HEK293 (cell line): ENCODE measurements around the gene METTL25B.

Experiments
- BCL11A ChIP-seq: fragments of 450-650 bp; formaldehyde crosslinking; IDR thresholded peaks from 2 replicates; pipeline ENCODE4 v1.5.1; 2016; ENCODE audit warnings: low read depth, missing biosample characterization, missing genetic modification characterization
- KLF1 ChIP-seq: fragments of 450-650 bp; formaldehyde crosslinking; IDR thresholded peaks from 2 replicates; pipeline ENCODE4 v1.5.1; 2016; ENCODE audit warnings: missing biosample characterization, missing genetic modification characterization
- MEIS1 ChIP-seq: sonication (generic); formaldehyde crosslinking; IDR thresholded peaks from 2 replicates; pipeline ENCODE4 v1.8.1; 2022; ENCODE audit warnings: missing genetic modification reagents, mild to moderate bottlenecking, borderline replicate concordance
- OSR2 ChIP-seq: fragments of 450-650 bp; formaldehyde crosslinking; IDR thresholded peaks from 2 replicates; pipeline ENCODE4 v1.5.1; 2016; ENCODE audit warnings: missing biosample characterization, missing genetic modification characterization
- PRDM1 ChIP-seq: fragments of 450-650 bp; formaldehyde crosslinking; IDR thresholded peaks from 2 replicates; pipeline ENCODE4; 2016; ENCODE audit warnings: missing biosample characterization, missing genetic modification characterization
- WT1 ChIP-seq: fragments of 450-650 bp; formaldehyde crosslinking; IDR thresholded peaks from 2 replicates; pipeline ENCODE4 v1.5.1; 2016; ENCODE audit warnings: missing biosample characterization, missing genetic modification characterization
- ZBTB1 ChIP-seq: fragments of 450-650 bp; formaldehyde crosslinking; IDR thresholded peaks from 2 replicates; pipeline ENCODE4 v1.5.1; 2016; ENCODE audit warnings: missing biosample characterization, missing genetic modification characterization
- ZBTB21 ChIP-seq: fragments of 450-650 bp; formaldehyde crosslinking; IDR thresholded peaks from 2 replicates; pipeline ENCODE4 v1.5.1; 2017; ENCODE audit warnings: missing biosample characterization, missing genetic modification characterization
- ZBTB48 ChIP-seq: fragments of 450-650 bp; formaldehyde crosslinking; IDR thresholded peaks from 2 replicates; pipeline ENCODE4 v1.5.1; 2016; ENCODE audit warnings: missing biosample characterization, missing genetic modification characterization
- ZFP41 ChIP-seq: fragments of 450-650 bp; formaldehyde crosslinking; IDR thresholded peaks from 2 replicates; pipeline ENCODE4 v1.5.1; 2016; ENCODE audit warnings: missing biosample characterization, missing genetic modification characterization, borderline replicate concordance
- ZNF146 ChIP-seq: fragments of 450-650 bp; formaldehyde crosslinking; IDR thresholded peaks from 2 replicates; pipeline ENCODE4 v1.5.1; 2016; ENCODE audit warnings: missing biosample characterization, missing genetic modification characterization
- ZNF16 ChIP-seq: fragments of 450-650 bp; formaldehyde crosslinking; IDR thresholded peaks from 2 replicates; pipeline ENCODE4 v1.5.1; 2016; ENCODE audit warnings: low read depth, missing biosample characterization, missing genetic modification characterization
- ZNF2 ChIP-seq: fragments of 450-650 bp; formaldehyde crosslinking; IDR thresholded peaks from 2 replicates; pipeline ENCODE4 v1.5.1; 2016; ENCODE audit warnings: missing biosample characterization, missing genetic modification characterization
- ZNF214 ChIP-seq: fragments of 450-650 bp; formaldehyde crosslinking; IDR thresholded peaks from 2 replicates; pipeline ENCODE4 v1.5.1; 2017; ENCODE audit warnings: missing biosample characterization, mild to moderate bottlenecking, missing genetic modification characterization, borderline replicate concordance
- ZNF248 ChIP-seq: fragments of 450-650 bp; formaldehyde crosslinking; IDR thresholded peaks from 2 replicates; pipeline ENCODE4 v1.5.1; 2017; ENCODE audit warnings: missing biosample characterization, missing genetic modification characterization
- ZNF292 ChIP-seq: fragments of 450-650 bp; formaldehyde crosslinking; IDR thresholded peaks from 2 replicates; pipeline ENCODE4 v1.5.1; 2016; ENCODE audit warnings: low read depth, missing biosample characterization, missing genetic modification characterization, borderline replicate concordance
- ZNF335 ChIP-seq: fragments of 450-650 bp; formaldehyde crosslinking; conservative IDR thresholded peaks from 2 replicates; pipeline ENCODE4 v1.5.1; 2016; ENCODE audit warnings: missing biosample characterization, missing genetic modification characterization
- ZNF366 ChIP-seq: fragments of 450-650 bp; formaldehyde crosslinking; conservative IDR thresholded peaks from 2 replicates; pipeline ENCODE4 v1.5.1; 2016; ENCODE audit warnings: missing biosample characterization, missing genetic modification characterization
- ZNF404 ChIP-seq: fragments of 450-650 bp; formaldehyde crosslinking; IDR thresholded peaks from 2 replicates; pipeline ENCODE4 v1.5.1; 2017; ENCODE audit warnings: missing biosample characterization, missing genetic modification characterization
- ZNF473 ChIP-seq: fragments of 450-650 bp; formaldehyde crosslinking; IDR thresholded peaks from 2 replicates; pipeline ENCODE4 v1.5.1; 2017; ENCODE audit warnings: missing biosample characterization, missing genetic modification characterization
- ZNF48 ChIP-seq: fragments of 450-650 bp; formaldehyde crosslinking; IDR thresholded peaks from 2 replicates; pipeline ENCODE4 v1.5.1; 2016; ENCODE audit warnings: missing biosample characterization, missing genetic modification characterization
- ZNF521 ChIP-seq: fragments of 450-650 bp; formaldehyde crosslinking; IDR thresholded peaks from 2 replicates; pipeline ENCODE4 v1.5.1; 2017; ENCODE audit warnings: missing biosample characterization, mild to moderate bottlenecking, missing genetic modification characterization
- ZNF600 ChIP-seq: fragments of 450-650 bp; formaldehyde crosslinking; IDR thresholded peaks from 2 replicates; pipeline ENCODE4 v1.5.1; 2016; ENCODE audit warnings: missing biosample characterization, missing genetic modification characterization
- ZNF610 ChIP-seq: fragments of 450-650 bp; formaldehyde crosslinking; IDR thresholded peaks from 2 replicates; pipeline ENCODE4 v1.5.1; 2016; ENCODE audit warnings: missing biosample characterization, missing genetic modification characterization, borderline replicate concordance
- ZNF654 ChIP-seq: fragments of 450-650 bp; formaldehyde crosslinking; IDR thresholded peaks from 2 replicates; pipeline ENCODE4 v1.5.1; 2016; ENCODE audit warnings: low read depth, missing biosample characterization, missing genetic modification characterization
- ZNF677 ChIP-seq: fragments of 450-650 bp; IDR thresholded peaks from 2 replicates; pipeline ENCODE4 v1.5.0; 2018; ENCODE audit warnings: missing biosample characterization, mild to moderate bottlenecking, missing genetic modification characterization, moderate library complexity
- ZNF837 ChIP-seq: fragments of 450-650 bp; formaldehyde crosslinking; IDR thresholded peaks from 2 replicates; pipeline ENCODE4 v1.5.1; 2016; ENCODE audit warnings: missing biosample characterization, missing genetic modification characterization
- TF ChIP-seq, protein P1 (sequence below): fragments of 450-650 bp; formaldehyde crosslinking; IDR thresholded peaks from 2 replicates; pipeline ENCODE4 v1.5.1; 2016; ENCODE audit warnings: missing biosample characterization, missing genetic modification characterization
- TF ChIP-seq, protein P2 (sequence below): fragments of 450-650 bp; formaldehyde crosslinking; IDR thresholded peaks from 2 replicates; pipeline ENCODE4 v1.5.1; 2016; ENCODE audit warnings: missing biosample characterization, missing genetic modification characterization
- TF ChIP-seq, protein P3 (sequence below): fragments of 450-650 bp; formaldehyde crosslinking; IDR thresholded peaks from 2 replicates; pipeline ENCODE4 v1.5.1; 2016; ENCODE audit warnings: missing biosample characterization, missing genetic modification characterization
- TF ChIP-seq, protein P4 (sequence below): fragments of 450-650 bp; formaldehyde crosslinking; IDR thresholded peaks from 2 replicates; pipeline ENCODE4 v1.5.1; 2016; ENCODE audit warnings: missing biosample characterization, missing genetic modification characterization
- TF ChIP-seq, protein P5 (sequence below): fragments of 450-650 bp; formaldehyde crosslinking; IDR thresholded peaks from 2 replicates; pipeline ENCODE4 v1.5.1; 2016; ENCODE audit warnings: missing biosample characterization, missing genetic modification characterization
- TF ChIP-seq, protein P6 (sequence below): fragments of 450-650 bp; formaldehyde crosslinking; IDR thresholded peaks from 2 replicates; pipeline ENCODE4 v1.5.1; 2016; ENCODE audit warnings: missing biosample characterization, missing genetic modification characterization

METTL25B gene

DNA sequence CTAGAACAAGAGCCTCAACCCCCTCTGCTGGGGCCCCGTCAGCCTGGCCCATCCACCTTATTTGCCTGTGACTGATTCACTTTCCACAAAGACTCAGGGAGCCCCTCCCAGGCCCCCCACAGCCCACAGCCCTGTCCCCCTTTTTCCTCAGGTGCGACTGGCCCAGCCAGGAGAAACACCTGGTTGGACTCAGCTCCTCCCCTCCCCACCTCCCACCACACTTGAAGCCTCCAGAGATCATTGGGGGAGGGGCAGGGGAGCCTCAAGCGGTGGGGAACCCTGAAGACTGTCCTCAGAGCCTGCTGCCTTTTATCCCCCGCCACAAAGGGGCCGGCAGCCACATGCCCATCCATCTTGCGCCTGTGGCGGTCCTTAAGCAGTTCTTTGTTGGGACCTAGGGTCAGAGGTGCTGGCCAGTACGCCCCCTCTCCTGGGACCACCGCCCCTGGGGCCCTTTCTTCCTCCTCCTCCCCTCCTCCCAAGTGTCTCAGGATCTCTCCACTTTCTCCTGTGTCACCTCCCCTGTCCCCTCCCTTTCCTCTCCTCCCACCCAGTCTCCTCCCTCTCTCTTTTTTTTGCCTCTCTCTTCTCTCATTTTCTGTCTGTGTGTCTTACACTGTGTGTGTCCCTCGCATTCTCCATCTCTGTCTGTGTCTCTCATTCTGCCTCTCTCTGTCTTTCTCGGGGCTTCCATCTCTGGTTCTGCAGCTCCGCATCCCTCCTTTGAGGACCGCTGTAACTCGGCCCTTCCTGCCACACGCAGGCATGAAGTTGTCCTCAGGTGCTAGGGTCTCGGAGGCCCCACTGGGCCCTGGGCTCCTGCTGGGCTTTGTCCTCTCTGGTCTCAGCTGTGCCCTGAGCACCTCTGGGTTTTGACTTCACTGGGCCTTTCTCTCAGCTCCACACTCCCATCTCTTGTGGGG lies 35.1 kb upstream of the METTL25B start (continued):
- no peak for TF ChIP-seq ZNF837 (tag by site-specific recombination)
- no peak for TF ChIP-seq ZNF521
- TF ChIP-seq, protein P1, sequence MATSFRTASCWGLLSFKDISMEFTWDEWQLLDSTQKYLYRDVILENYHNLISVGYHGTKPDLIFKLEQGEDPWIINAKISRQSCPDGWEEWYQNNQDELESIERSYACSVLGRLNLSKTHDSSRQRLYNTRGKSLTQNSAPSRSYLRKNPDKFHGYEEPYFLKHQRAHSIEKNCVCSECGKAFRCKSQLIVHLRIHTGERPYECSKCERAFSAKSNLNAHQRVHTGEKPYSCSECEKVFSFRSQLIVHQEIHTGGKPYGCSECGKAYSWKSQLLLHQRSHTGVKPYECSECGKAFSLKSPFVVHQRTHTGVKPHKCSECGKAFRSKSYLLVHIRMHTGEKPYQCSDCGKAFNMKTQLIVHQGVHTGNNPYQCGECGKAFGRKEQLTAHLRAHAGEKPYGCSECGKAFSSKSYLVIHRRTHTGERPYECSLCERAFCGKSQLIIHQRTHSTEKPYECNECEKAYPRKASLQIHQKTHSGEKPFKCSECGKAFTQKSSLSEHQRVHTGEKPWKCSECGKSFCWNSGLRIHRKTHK (tag by site-specific recombination): no peak
- no peak for TF ChIP-seq ZBTB21 (tag by site-specific recombination)
- TF ChIP-seq ZNF610 (tag by site-specific recombination): no peak
- peak; percentile 40; the same call in 1 of the 2 replicates for TF ChIP-seq ZBTB48 (tag by site-specific recombination)
- TF ChIP-seq ZNF677 (tag by site-specific recombination): no peak
- TF ChIP-seq OSR2 (tag by site-specific recombination): no peak
- no peak for TF ChIP-seq ZBTB1
- TF ChIP-seq KLF1 (tag by site-specific recombination): peak; percentile 84
- TF ChIP-seq PRDM1 (tag by site-specific recombination): peak; percentile 85
- TF ChIP-seq, protein P2, sequence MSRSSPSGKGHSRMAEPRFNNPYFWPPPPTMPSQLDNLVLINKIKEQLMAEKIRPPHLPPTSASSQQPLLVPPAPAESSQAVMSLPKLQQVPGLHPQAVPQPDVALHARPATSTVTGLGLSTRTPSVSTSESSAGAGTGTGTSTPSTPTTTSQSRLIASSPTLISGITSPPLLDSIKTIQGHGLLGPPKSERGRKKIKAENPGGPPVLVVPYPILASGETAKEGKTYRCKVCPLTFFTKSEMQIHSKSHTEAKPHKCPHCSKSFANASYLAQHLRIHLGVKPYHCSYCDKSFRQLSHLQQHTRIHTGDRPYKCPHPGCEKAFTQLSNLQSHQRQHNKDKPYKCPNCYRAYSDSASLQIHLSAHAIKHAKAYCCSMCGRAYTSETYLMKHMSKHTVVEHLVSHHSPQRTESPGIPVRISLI: no peak
- no peak for TF ChIP-seq ZNF654 (tag by site-specific recombination)
- TF ChIP-seq ZNF366 (tag by site-specific recombination): peak; percentile 94
- no peak for TF ChIP-seq ZNF248
- TF ChIP-seq ZNF214 (tag by site-specific recombination): no peak
- TF ChIP-seq, protein P3, sequence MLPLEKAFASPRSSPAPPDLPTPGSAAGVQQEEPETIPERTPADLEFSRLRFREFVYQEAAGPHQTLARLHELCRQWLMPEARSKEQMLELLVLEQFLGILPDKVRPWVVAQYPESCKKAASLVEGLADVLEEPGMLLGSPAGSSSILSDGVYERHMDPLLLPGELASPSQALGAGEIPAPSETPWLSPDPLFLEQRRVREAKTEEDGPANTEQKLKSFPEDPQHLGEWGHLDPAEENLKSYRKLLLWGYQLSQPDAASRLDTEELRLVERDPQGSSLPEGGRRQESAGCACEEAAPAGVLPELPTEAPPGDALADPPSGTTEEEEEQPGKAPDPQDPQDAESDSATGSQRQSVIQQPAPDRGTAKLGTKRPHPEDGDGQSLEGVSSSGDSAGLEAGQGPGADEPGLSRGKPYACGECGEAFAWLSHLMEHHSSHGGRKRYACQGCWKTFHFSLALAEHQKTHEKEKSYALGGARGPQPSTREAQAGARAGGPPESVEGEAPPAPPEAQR (tag by site-specific recombination): no peak
- TF ChIP-seq, protein P4, sequence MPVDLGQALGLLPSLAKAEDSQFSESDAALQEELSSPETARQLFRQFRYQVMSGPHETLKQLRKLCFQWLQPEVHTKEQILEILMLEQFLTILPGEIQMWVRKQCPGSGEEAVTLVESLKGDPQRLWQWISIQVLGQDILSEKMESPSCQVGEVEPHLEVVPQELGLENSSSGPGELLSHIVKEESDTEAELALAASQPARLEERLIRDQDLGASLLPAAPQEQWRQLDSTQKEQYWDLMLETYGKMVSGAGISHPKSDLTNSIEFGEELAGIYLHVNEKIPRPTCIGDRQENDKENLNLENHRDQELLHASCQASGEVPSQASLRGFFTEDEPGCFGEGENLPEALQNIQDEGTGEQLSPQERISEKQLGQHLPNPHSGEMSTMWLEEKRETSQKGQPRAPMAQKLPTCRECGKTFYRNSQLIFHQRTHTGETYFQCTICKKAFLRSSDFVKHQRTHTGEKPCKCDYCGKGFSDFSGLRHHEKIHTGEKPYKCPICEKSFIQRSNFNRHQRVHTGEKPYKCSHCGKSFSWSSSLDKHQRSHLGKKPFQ (tag by site-specific recombination): no peak
- TF ChIP-seq ZNF16 (tag by site-specific recombination): no peak
- peak; percentile 56 for TF ChIP-seq ZNF335 (tag by site-specific recombination)
- TF ChIP-seq, protein P5, sequence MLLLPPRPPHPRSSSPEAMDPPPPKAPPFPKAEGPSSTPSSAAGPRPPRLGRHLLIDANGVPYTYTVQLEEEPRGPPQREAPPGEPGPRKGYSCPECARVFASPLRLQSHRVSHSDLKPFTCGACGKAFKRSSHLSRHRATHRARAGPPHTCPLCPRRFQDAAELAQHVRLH (tag by site-specific recombination): no peak
- TF ChIP-seq ZNF600 (tag by site-specific recombination): no peak
- TF ChIP-seq ZNF473 (tag by site-specific recombination): no peak
- TF ChIP-seq MEIS1 (CRISPR knock-in tag): no peak
- TF ChIP-seq ZNF146: no peak
- no peak for TF ChIP-seq BCL11A (tag by site-specific recombination)
- TF ChIP-seq, protein P6, sequence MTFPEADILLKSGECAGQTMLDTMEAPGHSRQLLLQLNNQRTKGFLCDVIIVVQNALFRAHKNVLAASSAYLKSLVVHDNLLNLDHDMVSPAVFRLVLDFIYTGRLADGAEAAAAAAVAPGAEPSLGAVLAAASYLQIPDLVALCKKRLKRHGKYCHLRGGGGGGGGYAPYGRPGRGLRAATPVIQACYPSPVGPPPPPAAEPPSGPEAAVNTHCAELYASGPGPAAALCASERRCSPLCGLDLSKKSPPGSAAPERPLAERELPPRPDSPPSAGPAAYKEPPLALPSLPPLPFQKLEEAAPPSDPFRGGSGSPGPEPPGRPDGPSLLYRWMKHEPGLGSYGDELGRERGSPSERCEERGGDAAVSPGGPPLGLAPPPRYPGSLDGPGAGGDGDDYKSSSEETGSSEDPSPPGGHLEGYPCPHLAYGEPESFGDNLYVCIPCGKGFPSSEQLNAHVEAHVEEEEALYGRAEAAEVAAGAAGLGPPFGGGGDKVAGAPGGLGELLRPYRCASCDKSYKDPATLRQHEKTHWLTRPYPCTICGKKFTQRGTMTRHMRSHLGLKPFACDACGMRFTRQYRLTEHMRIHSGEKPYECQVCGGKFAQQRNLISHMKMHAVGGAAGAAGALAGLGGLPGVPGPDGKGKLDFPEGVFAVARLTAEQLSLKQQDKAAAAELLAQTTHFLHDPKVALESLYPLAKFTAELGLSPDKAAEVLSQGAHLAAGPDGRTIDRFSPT: 0 out of 2 replicates have a peak, but pooled peaks have one; percentile 2
- TF ChIP-seq WT1 (tag by site-specific recombination): peak; percentile 94
- TF ChIP-seq ZNF48 (tag by site-specific recombination): no peak
- no peak for TF ChIP-seq ZNF2 (tag by site-specific recombination)
- TF ChIP-seq ZFP41 (tag by site-specific recombination): no peak
- no peak for TF ChIP-seq ZNF404
- no peak for TF ChIP-seq ZNF292 (tag by site-specific recombination)
